ENCODE data around the gene ATXN7L3.
A peak's percentile ranks its signal among the peaks of the same experiment; 100 is the strongest.

Gene ATXN7L3

GRCh38 chr17:44198721-44199552 lies 747 bp downstream of the ATXN7L3 start:
- no peak for DNase-seq

GRCh38 chr17:44197980-44198720 lies 1.5 kb downstream of the ATXN7L3 start:
- DNase-seq: peak; percentile 19

- no peak for DNase-seq
These were observed 2.6 kb downstream of the ATXN7L3 start for GRCh38 chr17:44197107-44197506.

- DNase-seq: no peak
These were observed 6.2 kb downstream of the ATXN7L3 start for GRCh38 chr17:44193326-44194084.

GRCh38 chr17:44192750-44193149 lies 6.9 kb downstream of the ATXN7L3 start:
- DNase-seq: no peak

GRCh38 chr17:44191941-44192496 lies 7.7 kb downstream of the ATXN7L3 start:
- DNase-seq: no peak

- no peak for DNase-seq
These were observed 8.3 kb downstream of the ATXN7L3 start for GRCh38 chr17:44191369-44191768.

- no peak for DNase-seq
These were observed 9.2 kb downstream of the ATXN7L3 start for GRCh38 chr17:44190481-44190880.

- DNase-seq: no peak
These were observed 10.9 kb downstream of the ATXN7L3 start for GRCh38 chr17:44188576-44189403.

- no peak for DNase-seq
These were observed 12.4 kb downstream of the ATXN7L3 start for GRCh38 chr17:44187131-44187899.

GRCh38 chr17:44186307-44187130 lies 13.2 kb downstream of the ATXN7L3 start, which contains the start of gene TMUB2:
TSS of gene TMUB2 (plus strand) at chr17:44186972. CDS start at chr17:44187709, 737 bp downstream.
- peak; percentile 97 for DNase-seq

GRCh38 chr17:44184212-44184810 lies 15.4 kb downstream of the ATXN7L3 start:
- no peak for DNase-seq

- DNase-seq: no peak
These were observed 16.7 kb downstream of the ATXN7L3 start for GRCh38 chr17:44183024-44183423.

GRCh38 chr17:44178133-44178532 lies 21.6 kb downstream of the ATXN7L3 start:
- no peak for DNase-seq

- no peak for DNase-seq
These were observed 22.0 kb downstream of the ATXN7L3 start for GRCh38 chr17:44177640-44178039.

GRCh38 chr17:44176671-44177501 lies 22.8 kb downstream of the ATXN7L3 start:
- DNase-seq: no peak

GRCh38 chr17:44176257-44176656 lies 23.4 kb downstream of the ATXN7L3 start:
- no peak for DNase-seq

- DNase-seq: no peak
These were observed 25.3 kb downstream of the ATXN7L3 start for GRCh38 chr17:44174427-44174826.

- DNase-seq: no peak
These were observed 27.7 kb downstream of the ATXN7L3 start for GRCh38 chr17:44171931-44172455.

Measured in DMS79 (cell line).